SJCRH30 (cell line): ENCODE measurements around the gene CLPTM1. TPM values are rescaled to one million over a fixed set of nuclear protein-coding genes. Genes with fewer than 3 reads are reported as not detected.
"Not testable (repeated sequence)": the region's sequence is repeated elsewhere in the genome, so short reads cannot be mapped to it uniquely, and the experiment has no call there.

ENCODE experiments used
- DNase-seq, 2 experiments: peaks; one replicate each; pipeline ENCODE4 v3.0.0-alpha.2; 2015 to 2020
- H3K27ac ChIP-seq: fragments of 250-450 bp; sonication (Bioruptor Pico); 2 replicates; pipeline ENCODE4 v1.5.1; 2020; ENCODE audit warnings: mild to moderate bottlenecking, moderate library complexity
- H3K27me3 ChIP-seq: fragments of 250-450 bp; sonication (Bioruptor Pico); 2 replicates; pipeline ENCODE4 v1.5.1; 2020; ENCODE audit warnings: mild to moderate bottlenecking, moderate library complexity
- H3K36me3 ChIP-seq: fragments of 250-450 bp; sonication (Bioruptor Pico); 2 replicates; pipeline ENCODE4 v1.5.1; 2020; ENCODE audit warnings: mild to moderate bottlenecking, moderate library complexity
- H3K4me1 ChIP-seq: fragments of 250-450 bp; sonication (Bioruptor Pico); 2 replicates; pipeline ENCODE4 v1.5.1; 2020; ENCODE audit warnings: mild to moderate bottlenecking, moderate library complexity
- H3K4me3 ChIP-seq: fragments of 250-450 bp; sonication (Bioruptor Pico); 2 replicates; pipeline ENCODE4 v1.5.1; 2020; ENCODE audit warnings: mild to moderate bottlenecking, moderate library complexity
- H3K9me3 ChIP-seq: fragments of 250-450 bp; sonication (Bioruptor Pico); replicated peaks from 2 replicates; pipeline ENCODE4 v1.5.1; 2020; ENCODE audit warnings: mild to moderate bottlenecking, moderate library complexity
- total RNA-seq: library from RNA; depleted of rRNA; stranded (reverse); fragments of >200 nt; shearing (Covaris generic); gene quantifications from 2 replicates; pipeline ENCODE4 v1.2.3, GENCODE V29; 2014

The CLPTM1 gene
- total RNA-seq, 1 experiment from 2014 or later = 36.0 TPM

DNA sequence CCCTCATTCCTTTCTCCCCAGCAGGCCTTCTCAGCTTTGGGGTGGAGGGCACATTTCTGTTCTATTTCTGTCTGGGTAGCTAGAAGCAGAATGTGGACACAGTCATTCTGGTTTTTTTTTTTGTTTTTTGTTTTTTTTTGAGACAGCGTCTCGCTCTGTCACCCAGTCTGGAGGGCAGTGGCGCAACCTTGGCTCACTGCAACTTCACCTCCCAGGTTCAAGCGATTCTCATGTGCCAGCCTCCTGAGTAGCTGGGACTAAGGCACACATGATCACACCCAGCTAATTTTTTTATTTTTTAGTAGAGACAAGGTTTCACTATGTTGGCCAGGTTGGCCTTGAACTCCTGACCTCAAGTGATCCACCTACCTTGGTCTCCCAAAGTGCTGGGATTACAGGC lies 20.3 kb downstream of the CLPTM1 start:
- no peak overlapping the region for H3K4me3 ChIP-seq
- no peaks in the 10 kb centered on the region for H3K9me3 ChIP-seq
- DNase-seq = no peak
- H3K4me1 ChIP-seq = no peaks in the 10 kb centered on the region
- no peak overlapping the region for H3K27ac ChIP-seq
- no peaks in the 10 kb centered on the region for H3K27me3 ChIP-seq
- H3K36me3 ChIP-seq = peaks cover 43% of the 10 kb centered on the region

DNA sequence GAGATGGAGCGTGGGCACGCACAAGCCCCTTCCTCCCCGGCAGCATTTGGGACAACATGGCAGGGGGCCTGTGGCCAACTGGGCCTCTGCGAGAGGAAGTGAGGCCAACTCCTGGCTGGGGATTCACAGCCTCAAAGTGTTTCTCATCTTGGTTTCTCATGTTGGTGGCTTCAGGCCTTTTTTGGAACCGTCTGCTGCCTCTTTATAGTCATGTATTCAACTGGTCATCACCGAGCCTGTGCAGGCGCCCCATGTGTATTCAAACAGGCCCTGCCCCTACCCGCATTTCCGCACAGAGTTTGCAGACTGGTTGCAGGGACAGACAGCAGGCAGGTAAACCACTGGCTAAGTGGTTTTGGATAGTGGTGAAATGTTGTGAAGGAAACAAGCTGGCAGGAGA lies 28.8 kb downstream of the CLPTM1 start:
- H3K4me3 ChIP-seq = no peak overlapping the region
- H3K9me3 ChIP-seq = no peaks in the 10 kb centered on the region
- no peak overlapping the region for H3K27ac ChIP-seq
- H3K27me3 ChIP-seq = no peaks in the 10 kb centered on the region
- H3K36me3 ChIP-seq = peaks cover 17% of the 10 kb centered on the region
- no peak for DNase-seq
- H3K4me1 ChIP-seq = no peaks in the 10 kb centered on the region

DNA sequence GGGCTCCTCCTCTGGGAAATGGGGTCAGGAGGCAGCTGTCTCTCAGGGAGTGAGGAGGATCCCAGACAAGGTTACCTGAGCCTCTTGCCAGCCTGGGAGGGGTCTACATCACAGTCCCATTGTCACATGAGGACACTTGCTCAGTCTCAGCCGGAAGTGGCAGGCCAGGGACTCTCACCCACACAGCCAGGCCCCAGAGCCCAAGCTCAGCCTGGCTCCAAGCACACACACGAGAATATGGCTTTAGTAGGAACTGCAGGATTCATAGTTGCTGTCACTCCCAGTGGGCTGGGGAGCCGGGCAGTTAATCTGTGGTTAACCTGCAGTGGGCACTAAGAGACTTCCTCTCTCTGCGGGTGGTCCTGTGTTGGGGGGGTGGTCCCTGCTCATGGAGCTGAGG lies 30.3 kb downstream of the CLPTM1 start:
- peaks cover 7% of the 10 kb centered on the region; the same call in 1 of the 2 replicates for H3K36me3 ChIP-seq
- H3K27me3 ChIP-seq = no peaks in the 10 kb centered on the region
- H3K4me1 ChIP-seq = no peaks in the 10 kb centered on the region
- no peaks in the 10 kb centered on the region for H3K9me3 ChIP-seq
- peak in 1 of 2 experiments; percentile 23 for DNase-seq
- no peak overlapping the region for H3K27ac ChIP-seq
- no peak overlapping the region for H3K4me3 ChIP-seq

DNA sequence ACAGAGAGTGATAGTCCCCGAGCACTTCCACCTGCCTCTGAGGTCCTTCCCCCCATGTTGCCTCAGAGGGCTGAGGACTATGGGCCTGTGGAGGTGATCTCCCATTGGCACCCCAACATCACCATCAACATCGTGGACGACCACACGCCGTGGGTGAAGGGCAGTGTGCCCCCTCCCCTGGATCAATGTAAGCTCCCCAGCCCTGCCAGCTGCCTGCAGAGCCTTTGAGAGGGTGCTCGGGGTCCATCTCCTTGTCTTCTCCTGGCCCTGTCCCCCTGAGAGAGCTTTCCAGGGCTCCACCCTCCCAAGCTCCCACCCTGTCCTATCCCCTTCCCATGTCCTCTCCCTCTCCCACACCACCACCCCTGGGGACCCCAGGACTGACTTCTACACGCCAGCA lies 31.2 kb downstream of the CLPTM1 start:
- no peak for DNase-seq
- Histone ChIP-seq H3K27ac (no peak overlapping the region), H3K27me3 (no peaks in the 10 kb centered on the region), H3K9me3 (no peaks in the 10 kb centered on the region), H3K36me3 (peaks cover 7% of the 10 kb centered on the region; the same call in 1 of the 2 replicates), H3K4me1 (no peaks in the 10 kb centered on the region), H3K4me3 (no peak overlapping the region)

DNA sequence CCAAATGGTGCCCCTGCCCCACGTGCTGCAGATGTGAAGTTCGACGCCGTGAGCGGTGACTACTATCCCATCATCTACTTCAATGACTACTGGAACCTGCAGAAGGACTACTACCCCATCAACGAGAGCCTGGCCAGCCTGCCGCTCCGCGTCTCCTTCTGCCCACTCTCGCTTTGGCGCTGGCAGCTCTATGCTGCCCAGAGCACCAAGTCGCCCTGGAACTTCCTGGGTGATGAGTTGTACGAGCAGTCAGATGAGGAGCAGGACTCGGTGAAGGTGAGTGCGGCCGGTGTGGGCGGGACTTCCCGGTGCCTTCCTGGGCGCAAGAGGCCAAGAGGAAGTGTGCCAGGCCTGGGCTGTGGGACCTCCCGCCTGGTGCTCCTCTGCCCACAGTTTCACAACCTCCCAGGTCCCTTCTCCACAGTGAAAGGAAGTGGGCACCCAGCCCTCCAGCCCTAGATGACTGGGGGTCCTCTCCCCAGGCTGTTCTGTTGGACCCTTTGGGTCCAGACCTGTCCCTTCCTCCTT lies 32.0 kb downstream of the CLPTM1 start:
- no peaks in the 10 kb centered on the region for H3K4me1 ChIP-seq
- H3K36me3 ChIP-seq = 0 out of 2 replicates have a peak, but pooled peaks cover 2% of the 10 kb centered on the region
- no peaks in the 10 kb centered on the region for H3K27me3 ChIP-seq
- H3K4me3 ChIP-seq = no peak overlapping the region
- H3K9me3 ChIP-seq = no peaks in the 10 kb centered on the region
- DNase-seq = no peak
- H3K27ac ChIP-seq = no peak overlapping the region

DNA sequence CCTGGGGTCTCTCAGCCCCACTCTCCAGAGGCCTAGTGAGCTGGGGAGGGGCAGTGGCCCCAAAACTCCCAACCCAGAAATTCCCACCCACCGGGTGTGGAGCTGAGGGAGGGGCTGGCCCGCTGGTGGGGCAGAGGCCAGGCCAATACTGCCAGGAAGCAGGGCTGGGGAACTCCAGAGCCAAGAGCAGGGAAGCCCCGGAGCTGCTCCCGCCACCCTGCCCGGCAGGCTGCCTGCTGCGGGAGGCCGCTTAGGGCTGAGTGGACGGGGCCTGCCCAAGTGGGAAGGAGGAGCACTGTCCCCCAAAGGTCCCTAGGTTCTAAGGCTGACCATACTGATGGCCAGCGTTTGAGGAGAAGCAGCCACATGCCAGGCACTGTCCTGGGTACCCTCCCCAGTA lies 33.1 kb downstream of the CLPTM1 start:
- DNase-seq = no peak
- Histone ChIP-seq H3K4me1 (no peaks in the 10 kb centered on the region), H3K27me3 (no peaks in the 10 kb centered on the region), H3K9me3 (no peaks in the 10 kb centered on the region), H3K4me3 (no peak overlapping the region), H3K27ac (no peak overlapping the region), H3K36me3 (0 out of 2 replicates have a peak, but pooled peaks cover 2% of the 10 kb centered on the region)

DNA sequence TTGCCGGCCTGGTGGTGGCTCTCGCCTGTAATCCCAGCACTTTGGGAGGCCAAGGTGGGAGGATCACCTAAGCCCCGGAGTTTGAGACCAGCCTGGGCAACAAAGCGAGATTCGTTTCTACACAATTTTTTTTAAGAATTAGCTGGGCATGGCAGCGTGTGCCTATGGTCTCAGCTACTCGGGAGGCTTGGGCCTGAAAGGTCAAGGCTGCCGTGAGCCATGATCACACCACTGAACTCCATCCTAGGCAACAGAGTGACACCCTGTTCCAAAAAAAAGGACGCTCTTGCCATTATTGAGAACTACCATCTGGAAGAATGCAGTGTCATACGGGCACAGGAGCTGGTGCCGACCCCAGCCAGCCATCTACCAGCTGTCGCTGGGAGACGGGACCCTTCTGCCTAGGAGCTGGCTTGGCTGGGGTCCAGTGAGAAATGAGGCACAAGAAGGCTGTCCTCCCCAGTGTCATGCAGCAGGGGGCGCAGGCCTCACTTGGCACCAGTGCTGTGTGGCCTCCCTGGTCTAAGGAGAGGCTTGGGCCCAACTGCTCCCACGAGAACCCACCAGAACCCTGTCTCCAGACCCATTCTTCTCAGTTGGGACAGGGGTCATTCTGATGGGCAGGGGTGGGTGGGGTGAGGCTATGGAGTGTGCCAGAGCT lies 33.8 kb downstream of the CLPTM1 start:
- Histone ChIP-seq H3K4me1 (no peaks in the 10 kb centered on the region), H3K27ac (no peak overlapping the region), H3K4me3 (no peak overlapping the region), H3K36me3 (0 out of 2 replicates have a peak, but pooled peaks cover 2% of the 10 kb centered on the region), H3K27me3 (no peaks in the 10 kb centered on the region), H3K9me3 (no peaks in the 10 kb centered on the region)
- DNase-seq = peak; percentile 71 to 75

DNA sequence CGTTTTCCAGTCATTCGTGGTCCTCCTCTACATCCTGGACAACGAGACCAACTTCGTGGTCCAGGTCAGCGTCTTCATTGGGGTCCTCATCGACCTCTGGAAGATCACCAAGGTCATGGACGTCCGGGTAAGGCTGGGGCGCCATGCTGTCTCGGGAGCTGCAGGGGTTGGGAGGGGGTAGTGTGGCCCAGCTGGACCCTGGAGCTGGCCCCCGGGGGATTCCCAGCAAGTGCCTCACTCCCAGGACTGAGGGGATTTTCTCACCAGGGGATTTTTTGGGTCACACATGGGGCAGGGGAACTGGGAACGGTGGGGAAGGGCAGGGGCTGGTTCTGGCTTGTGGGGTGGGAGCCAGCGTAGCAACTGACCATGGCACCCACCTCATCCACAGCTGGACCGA lies 35.3 kb downstream of the CLPTM1 start:
- H3K4me1 ChIP-seq = no peaks in the 10 kb centered on the region
- no peak overlapping the region for H3K27ac ChIP-seq
- H3K4me3 ChIP-seq = no peak overlapping the region
- H3K9me3 ChIP-seq = no peaks in the 10 kb centered on the region
- DNase-seq = no peak
- no peaks in the 10 kb centered on the region for H3K27me3 ChIP-seq
- H3K36me3 ChIP-seq = no peaks in the 10 kb centered on the region

DNA sequence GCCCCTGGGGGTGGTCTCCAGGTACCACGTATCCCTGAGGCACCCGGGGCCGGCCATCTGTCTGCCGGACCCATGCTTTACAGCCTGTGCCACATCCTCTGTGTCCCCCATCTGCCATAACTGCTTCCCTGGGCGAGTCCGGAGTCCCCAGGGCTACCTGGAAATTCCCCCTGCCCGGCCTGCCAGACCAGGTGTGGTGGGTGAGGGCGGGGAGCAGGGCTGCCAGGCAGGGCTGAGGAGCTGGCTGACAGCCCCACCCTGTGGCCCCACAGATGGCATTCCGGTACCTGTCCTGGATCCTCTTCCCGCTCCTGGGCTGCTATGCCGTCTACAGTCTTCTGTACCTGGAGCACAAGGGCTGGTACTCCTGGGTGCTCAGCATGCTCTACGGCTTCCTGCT lies 35.8 kb downstream of the CLPTM1 start:
- no peaks in the 10 kb centered on the region for H3K36me3 ChIP-seq
- DNase-seq = no peak
- H3K4me1 ChIP-seq = no peaks in the 10 kb centered on the region

DNA sequence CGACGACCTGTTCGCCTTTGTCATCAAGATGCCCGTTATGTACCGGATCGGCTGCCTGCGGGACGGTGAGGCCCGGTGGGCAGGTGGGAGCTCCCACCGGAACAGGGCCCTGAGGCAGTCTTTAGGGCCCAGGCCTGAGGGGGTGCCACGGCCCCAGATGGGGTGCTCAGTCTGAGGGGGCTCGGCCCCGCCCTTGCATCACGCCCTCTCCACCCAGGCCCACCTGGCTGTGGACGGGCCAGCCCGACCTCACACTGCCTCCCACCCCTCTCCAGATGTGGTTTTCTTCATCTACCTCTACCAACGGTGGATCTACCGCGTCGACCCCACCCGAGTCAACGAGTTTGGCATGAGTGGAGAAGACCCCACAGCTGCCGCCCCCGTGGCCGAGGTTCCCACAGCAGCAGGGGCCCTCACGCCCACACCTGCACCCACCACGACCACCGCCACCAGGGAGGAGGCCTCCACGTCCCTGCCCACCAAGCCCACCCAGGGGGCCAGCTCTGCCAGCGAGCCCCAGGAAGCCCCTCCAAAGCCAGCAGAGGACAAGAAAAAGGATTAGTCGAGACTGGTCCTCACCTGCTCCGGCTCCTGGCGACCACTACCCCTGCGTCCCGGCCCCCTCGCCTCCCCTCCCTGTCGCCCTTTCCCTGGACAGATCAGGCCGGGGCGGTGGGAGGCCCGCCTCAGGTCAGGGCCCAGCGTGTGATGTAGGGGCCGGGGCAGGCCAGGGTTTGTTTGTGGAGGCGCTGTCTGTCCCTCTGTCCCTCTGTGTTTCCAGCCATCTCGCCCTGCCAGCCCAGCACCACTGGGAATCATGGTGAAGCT lies 37.4 kb downstream of the CLPTM1 start:
- Histone ChIP-seq H3K27ac (no peak overlapping the region), H3K27me3 (no peaks in the 10 kb centered on the region), H3K4me1 (no peaks in the 10 kb centered on the region), H3K9me3 (no peaks in the 10 kb centered on the region), H3K4me3 (no peak overlapping the region), H3K36me3 (no peaks in the 10 kb centered on the region)
- no peak for DNase-seq

More for the DNA sequence above, 35.8 kb downstream of the CLPTM1 start:
- H3K27ac ChIP-seq = no peak overlapping the region
- H3K4me3 ChIP-seq = no peak overlapping the region
- no peaks in the 10 kb centered on the region for H3K27me3 ChIP-seq
- no peaks in the 10 kb centered on the region for H3K9me3 ChIP-seq

DNA sequence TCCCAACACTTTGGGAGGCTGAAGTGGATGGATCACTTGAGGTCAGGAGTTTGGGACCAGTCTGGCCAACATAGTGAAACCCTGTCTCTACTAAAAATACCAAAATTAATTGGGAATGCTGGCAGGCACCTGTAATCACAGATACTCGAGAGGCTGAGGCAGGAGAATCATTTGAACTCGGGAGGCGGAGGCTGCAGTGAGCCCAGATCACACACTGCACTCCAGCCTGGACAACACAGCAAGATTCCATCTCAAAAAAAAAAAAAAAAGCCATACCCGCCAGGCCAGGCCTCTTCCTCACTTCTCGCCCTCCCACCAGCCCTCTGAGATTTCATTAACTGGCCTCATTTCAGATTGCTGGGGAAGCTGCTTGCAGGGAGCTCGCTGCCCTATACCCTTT lies 38.3 kb downstream of the CLPTM1 start:
- Histone ChIP-seq H3K9me3 (no peaks in the 10 kb centered on the region), H3K27me3 (no peaks in the 10 kb centered on the region), H3K4me1 (no peaks in the 10 kb centered on the region), H3K4me3 (no peak overlapping the region), H3K27ac (no peak overlapping the region), H3K36me3 (no peaks in the 10 kb centered on the region)
- no peak for DNase-seq

DNA sequence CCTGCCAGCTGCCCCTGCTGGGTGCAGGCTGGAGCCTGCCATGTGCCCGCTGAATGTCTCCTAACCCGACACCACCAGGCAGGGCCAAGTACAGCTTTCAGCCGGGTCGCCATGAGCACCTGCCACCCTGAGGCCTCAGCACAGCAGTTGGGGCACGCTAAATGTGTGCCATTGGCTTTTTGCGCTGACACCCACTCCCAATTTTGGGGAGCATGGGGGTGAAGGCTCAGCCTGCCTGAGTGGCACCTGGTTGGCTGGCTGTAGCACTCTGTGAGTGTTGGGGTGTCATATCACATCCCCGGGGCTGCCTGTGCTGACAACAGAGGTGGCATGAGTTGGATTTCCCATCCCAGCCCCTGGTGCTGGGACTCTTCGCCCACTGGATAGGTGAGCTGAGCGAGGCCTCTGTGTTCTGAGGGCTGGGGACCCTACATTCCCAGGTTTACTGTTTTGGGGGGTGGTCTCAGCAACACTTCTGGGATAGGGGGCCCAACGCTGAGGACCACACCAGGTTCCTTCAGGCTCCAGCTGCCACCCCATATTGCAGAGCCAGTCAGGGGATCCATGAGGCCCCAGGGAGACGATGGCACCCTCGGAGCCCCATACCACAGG lies 38.9 kb downstream of the CLPTM1 start:
- no peaks in the 10 kb centered on the region for H3K27me3 ChIP-seq
- no peak overlapping the region for H3K27ac ChIP-seq
- no peaks in the 10 kb centered on the region for H3K9me3 ChIP-seq
- no peaks in the 10 kb centered on the region for H3K4me1 ChIP-seq
- no peak overlapping the region for H3K4me3 ChIP-seq
- H3K36me3 ChIP-seq = no peaks in the 10 kb centered on the region
- no peak for DNase-seq

DNA sequence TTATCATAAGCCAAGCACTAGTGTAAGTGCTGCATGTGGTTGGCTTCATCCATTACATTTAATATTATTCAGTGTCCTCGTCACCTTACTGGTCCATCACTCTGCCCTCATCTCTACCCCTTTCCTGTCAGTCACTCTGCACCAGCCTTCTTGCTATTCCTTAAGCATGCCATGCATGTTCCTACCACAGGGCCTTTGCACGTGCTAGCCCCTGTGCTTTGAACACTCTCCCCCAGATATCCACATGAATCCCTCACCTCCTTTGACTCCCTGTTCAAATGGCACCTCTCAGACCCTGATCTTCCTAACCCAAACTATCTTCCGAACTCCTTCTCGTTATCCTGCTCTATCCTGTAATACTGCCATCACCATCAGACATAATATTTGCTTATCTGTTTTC lies 42.8 kb downstream of the CLPTM1 start:
- Histone ChIP-seq H3K27ac (no peak overlapping the region), H3K36me3 (no peaks in the 10 kb centered on the region), H3K4me1 (peaks cover 3% of the 10 kb centered on the region), H3K9me3 (no peaks in the 10 kb centered on the region), H3K27me3 (no peaks in the 10 kb centered on the region), H3K4me3 (no peak overlapping the region)
- no peak for DNase-seq

DNA sequence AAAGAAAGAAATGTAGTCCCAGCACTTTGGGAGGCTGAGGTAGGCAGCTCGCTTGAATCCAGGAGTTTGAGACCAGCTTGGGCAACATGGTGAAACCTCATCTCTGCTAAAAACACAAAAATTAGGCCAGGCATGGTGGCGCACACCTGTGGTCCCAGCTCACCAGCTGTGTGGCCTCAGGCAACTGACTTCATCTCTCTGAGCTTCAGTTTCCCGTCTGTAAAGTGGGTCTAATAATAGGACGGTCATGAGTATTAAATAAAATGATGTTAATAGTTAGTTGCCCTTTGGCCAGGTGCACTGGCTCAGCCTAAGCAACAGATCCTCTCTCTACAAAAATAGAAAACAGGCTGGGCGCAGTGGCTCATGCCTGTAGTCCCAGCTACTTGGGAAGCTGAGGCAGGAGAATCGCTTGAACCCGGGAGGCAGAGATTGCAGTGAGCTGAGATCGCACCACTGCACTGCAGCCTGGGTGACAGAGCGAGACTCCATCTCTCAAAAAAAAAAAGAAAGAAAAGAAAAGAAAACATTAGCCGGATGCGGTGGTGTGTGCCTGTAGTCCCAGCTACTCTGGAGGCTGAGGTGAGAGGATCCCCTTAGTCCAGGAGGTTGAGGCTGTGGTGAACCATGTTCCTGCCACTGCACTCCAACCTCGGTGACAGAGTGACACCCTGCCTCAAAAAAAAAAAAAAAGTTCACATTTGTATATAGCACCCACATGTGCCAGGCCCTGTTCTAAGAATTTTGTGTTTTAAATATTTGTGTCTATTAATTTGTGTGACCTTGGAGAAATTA lies 44.1 kb downstream of the CLPTM1 start:
- H3K27me3 ChIP-seq, H3K36me3 ChIP-seq, H3K27ac ChIP-seq, H3K4me1 ChIP-seq, H3K4me3 ChIP-seq, H3K9me3 ChIP-seq, DNase-seq: not testable (repeated sequence)
